K562 (cell line): ENCODE measurements around the gene PRDX2.

Experiments used
- CBFB ChIP-seq: sonication (generic); formaldehyde crosslinking; IDR thresholded peaks from 2 replicates; pipeline ENCODE4 v1.4.0; 2020; ENCODE audit warnings: mild to moderate bottlenecking, missing genetic modification reagents
- GTF2F1 ChIP-seq: IDR thresholded peaks from 2 replicates; pipeline ENCODE4 v1.6.1; 2011; ENCODE audit warnings: low read depth, low read length, improper control_type of control experiment
- KAT8 ChIP-seq: fragments of 450-650 bp; IDR thresholded peaks from 2 replicates; pipeline ENCODE4 v1.6.1; 2016; ENCODE audit warnings: low read depth, mild to moderate bottlenecking
- KDM1A ChIP-seq, 2 experiments: fragments of 450-650 bp; IDR thresholded peaks; 2 replicates each; pipeline ENCODE4 v1.6.1; 2016; ENCODE audit warnings: mild to moderate bottlenecking in 2 of 2
- ZBTB26 ChIP-seq: fragments of 450-650 bp; formaldehyde crosslinking; IDR thresholded peaks from 2 replicates; pipeline ENCODE4 v1.4.0; 2022; ENCODE audit warnings: missing genetic modification characterization
- TF ChIP-seq, protein P1 (sequence below): sonication (generic); formaldehyde crosslinking; IDR thresholded peaks from 2 replicates; pipeline ENCODE4 v1.8.1; 2022; ENCODE audit warnings: missing genetic modification reagents

DNA sequence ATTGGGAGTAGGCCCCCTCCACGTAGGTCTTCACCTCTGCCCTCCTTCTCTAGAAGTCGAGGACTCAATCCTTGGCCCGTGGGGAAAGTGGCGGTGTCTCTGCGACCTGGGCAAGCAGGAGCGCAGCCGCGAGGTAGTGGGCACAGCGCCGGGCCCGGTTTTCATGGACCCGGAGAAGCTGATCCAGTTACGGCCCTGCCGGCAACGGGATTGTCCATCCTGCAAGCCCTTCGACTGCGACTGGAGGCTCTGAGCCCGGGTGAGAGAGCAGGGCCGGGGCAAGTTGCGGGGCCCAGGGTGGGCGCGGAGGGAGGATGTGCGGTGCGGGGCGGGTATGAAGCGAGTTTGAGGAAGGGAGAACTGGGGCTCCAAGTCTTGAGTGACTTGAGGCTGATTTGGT lies 2.5 kb upstream of the PRDX2 start:
- TF ChIP-seq CBFB (CRISPR knock-in tag) (no peak), KAT8 (no peak), GTF2F1 (no peak), ZBTB26 (CRISPR knock-in tag) (no peak), KDM1A (IDR thresholded peaks at IDR 0.05) (no peak)
- TF ChIP-seq, protein P1, sequence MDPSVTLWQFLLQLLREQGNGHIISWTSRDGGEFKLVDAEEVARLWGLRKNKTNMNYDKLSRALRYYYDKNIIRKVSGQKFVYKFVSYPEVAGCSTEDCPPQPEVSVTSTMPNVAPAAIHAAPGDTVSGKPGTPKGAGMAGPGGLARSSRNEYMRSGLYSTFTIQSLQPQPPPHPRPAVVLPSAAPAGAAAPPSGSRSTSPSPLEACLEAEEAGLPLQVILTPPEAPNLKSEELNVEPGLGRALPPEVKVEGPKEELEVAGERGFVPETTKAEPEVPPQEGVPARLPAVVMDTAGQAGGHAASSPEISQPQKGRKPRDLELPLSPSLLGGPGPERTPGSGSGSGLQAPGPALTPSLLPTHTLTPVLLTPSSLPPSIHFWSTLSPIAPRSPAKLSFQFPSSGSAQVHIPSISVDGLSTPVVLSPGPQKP (CRISPR knock-in tag): no peak
